Keratinocyte (primary cell): ENCODE data around the gene CTDSPL. TPM values are rescaled to one million over a fixed set of nuclear protein-coding genes. Genes with fewer than 3 reads are reported as not detected.

ENCODE experiments used
- DNase-seq: peaks from one replicate; pipeline ENCODE4 v3.0.0-alpha.2; 2011; ENCODE audit warnings: low read depth, missing footprints, low spot score
- FAIRE-seq: peaks from 2 replicates; lab custom pipeline; 2011; peaks lifted over from hg19 to GRCh38; lab: Jason Lieb, UNC
- H2AFZ ChIP-seq: 2 replicates; pipeline ENCODE4 v1.6.0; 2012; ENCODE audit warnings: low read length, control low read depth, inconsistent platforms; ENCODE audit not compliant: control insufficient read depth
- H3K27ac ChIP-seq: 2 replicates; pipeline ENCODE4 v1.5.1; 2011; ENCODE audit warnings: low read length; ENCODE audit not compliant: control insufficient read depth, insufficient read depth
- H3K27me3 ChIP-seq: 3 replicates; pipeline ENCODE4 v1.6.0; 2011; ENCODE audit warnings: low read length; ENCODE audit not compliant: control insufficient read depth, insufficient read depth; ENCODE audit errors: extremely low read depth
- H3K36me3 ChIP-seq, 2 experiments: 2 replicates in 1 of 2; 3 replicates in 1 of 2; pipeline ENCODE4 v1.5.1; 2011; ENCODE audit warnings: low read length in 2 of 2, mild to moderate bottlenecking in 1 of 2; ENCODE audit not compliant: control insufficient read depth in 2 of 2, insufficient read depth in 2 of 2; ENCODE audit errors: extremely low read depth in 1 of 2
- H3K4me1 ChIP-seq: 3 replicates; pipeline ENCODE4 v1.5.1; 2011; ENCODE audit warnings: low read length; ENCODE audit not compliant: control insufficient read depth, insufficient read depth; ENCODE audit errors: extremely low read depth
- H3K4me2 ChIP-seq: 3 replicates; pipeline ENCODE4 v1.6.0; 2011; ENCODE audit warnings: low read depth, low read length; ENCODE audit not compliant: control insufficient read depth, insufficient read depth; ENCODE audit errors: extremely low read depth
- H3K4me3 ChIP-seq, 3 experiments: fragments of 200-600 bp in 1 of 3; sonication (generic) in 1 of 3; 2 replicates in 2 of 3; 3 replicates in 1 of 3; pipeline ENCODE4 v1.5.1; 2011 to 2016; ENCODE audit warnings: low read length in 3 of 3, mild to moderate bottlenecking in 3 of 3, control low read depth in 2 of 3, inconsistent platforms in 1 of 3, low read depth in 1 of 3, mixed read lengths in 1 of 3, mixed run types in 1 of 3, moderate library complexity in 1 of 3; ENCODE audit not compliant: control insufficient read depth in 2 of 3, insufficient read depth in 2 of 3; ENCODE audit errors: extremely low read depth in 1 of 3
- H3K79me2 ChIP-seq: 2 replicates; pipeline ENCODE4 v1.6.0; 2012; ENCODE audit warnings: low read length; ENCODE audit not compliant: control insufficient read depth, insufficient read depth
- H3K9ac ChIP-seq: 3 replicates; pipeline ENCODE4 v1.6.0; 2011; ENCODE audit warnings: low read length; ENCODE audit not compliant: control insufficient read depth, insufficient read depth; ENCODE audit errors: extremely low read depth
- H3K9me1 ChIP-seq: 3 replicates; pipeline ENCODE4 v1.6.0; 2011; ENCODE audit warnings: low read length; ENCODE audit not compliant: control insufficient read depth, insufficient read depth; ENCODE audit errors: extremely low read depth
- H3K9me3 ChIP-seq: 2 replicates; pipeline ENCODE4 v1.5.1; 2012; ENCODE audit warnings: low read depth, low read length; ENCODE audit not compliant: control insufficient read depth
- H4K20me1 ChIP-seq: 3 replicates; pipeline ENCODE4 v1.6.0; 2011; ENCODE audit warnings: low read length; ENCODE audit not compliant: control insufficient read depth, insufficient read depth; ENCODE audit errors: extremely low read depth
- CTCF ChIP-seq, 3 experiments: IDR thresholded peaks in 1 of 3; conservative IDR thresholded peaks in 1 of 3; optimal IDR thresholded peaks in 1 of 3; 2 replicates in 2 of 3; 3 replicates in 1 of 3; pipeline versions ENCODE3 to v1.5.1; 2011; ENCODE audit warnings: low read length in 3 of 3, mild to moderate bottlenecking in 3 of 3, moderate library complexity in 2 of 3, control low read depth in 1 of 3, inconsistent platforms in 1 of 3; ENCODE audit not compliant: insufficient read depth in 2 of 3; ENCODE audit errors: extremely low read depth in 1 of 3
- EZH2 ChIP-seq: IDR thresholded peaks from one replicate; pipeline ENCODE4 v1.6.1; 2012; ENCODE audit warnings: inconsistent platforms, mild to moderate bottlenecking, low read length, moderate library complexity
- dilution Hi-C: fragments of 300-500 bp; cut with MboI; formaldehyde crosslinking; loops from one replicate; pipeline ENCODE4 v1.7.0; 2020; ENCODE audit warnings: low sequenced_read_pairs; ENCODE audit not compliant: extremely low pct_ligation_motif_present
- polyA plus RNA-seq, 5 experiments: library from polyadenylated mRNA; depleted of rRNA in 3 of 5; stranded (reverse) in 3 of 5; stranded (forward) in 1 of 5; unstranded in 1 of 5; fragments of >200 nt; gene quantifications; 1 replicate in 1 of 5; 2 replicates in 3 of 5; 3 replicates in 1 of 5; pipeline versions ENCODE4 v1.2.1 to v1.2.3, GENCODE V29; 2011 to 2012; ENCODE audit warnings: missing spikeins in 2 of 5, low read depth in 1 of 5, low replicate concordance in 1 of 5

Gene CTDSPL
- polyA plus RNA-seq, 1 donor (not counting 4 experiments of a cell fraction or from before 2014, with no cell fraction given) = 83.2 TPM

- Histone ChIP-seq H3K4me3 (no peak overlapping the region), H3K27ac (no peak overlapping the region), H3K4me1 (no peaks in the 10 kb centered on the region), H3K9me1 (no peaks in the 10 kb centered on the region), H3K36me3 (peaks cover 10% of the 10 kb centered on the region in 2 experiments), H4K20me1 (no peaks in the 10 kb centered on the region), H2AFZ (no peak overlapping the region), H3K9ac (no peak overlapping the region), H3K4me2 (no peak overlapping the region), H3K9me3 (peaks cover 2% of the 10 kb centered on the region), H3K27me3 (no peaks in the 10 kb centered on the region), H3K79me2 (no peaks in the 10 kb centered on the region)
- dilution Hi-C loops = no loop called here
- TF ChIP-seq CTCF (optimal IDR thresholded peaks at IDR 0.05 in 1 of 3, IDR thresholded peaks at IDR 0.05 in 1 of 3, conservative IDR thresholded peaks at IDR 0.05 in 1 of 3; ENCODE audit: extremely low read depth in 1 of 3, insufficient read depth in 2 of 3, low read length in 3 of 3) = no peak
- no peak for TF ChIP-seq EZH2
- DNase-seq (no peak), FAIRE-seq (no peak)
Measured at GRCh38 chr3:37956723-37957538, 95.3 kb downstream of the CTDSPL start.

GRCh38 chr3:37957539-37957936 lies 95.9 kb downstream of the CTDSPL start:
- dilution Hi-C loops = no loop called here
- Histone ChIP-seq H3K9me3 (peaks cover under 1% of the 10 kb centered on the region), H4K20me1 (no peaks in the 10 kb centered on the region), H3K4me2 (no peak overlapping the region), H3K27ac (no peak overlapping the region), H3K79me2 (no peaks in the 10 kb centered on the region), H3K9me1 (no peaks in the 10 kb centered on the region), H3K36me3 (peaks cover 6 to 10% of the 10 kb centered on the region in 2 experiments), H3K4me3 (no peak overlapping the region), H3K4me1 (no peaks in the 10 kb centered on the region), H3K9ac (no peak overlapping the region), H3K27me3 (no peaks in the 10 kb centered on the region), H2AFZ (no peak overlapping the region)
- DNase-seq (no peak), FAIRE-seq (no peak)
- TF ChIP-seq EZH2 = no peak
- no peak for TF ChIP-seq CTCF (optimal IDR thresholded peaks at IDR 0.05 in 1 of 3, IDR thresholded peaks at IDR 0.05 in 1 of 3, conservative IDR thresholded peaks at IDR 0.05 in 1 of 3; ENCODE audit: extremely low read depth in 1 of 3, insufficient read depth in 2 of 3, low read length in 3 of 3)
